Measurements from ENCODE around the gene XPNPEP1.

DNA sequence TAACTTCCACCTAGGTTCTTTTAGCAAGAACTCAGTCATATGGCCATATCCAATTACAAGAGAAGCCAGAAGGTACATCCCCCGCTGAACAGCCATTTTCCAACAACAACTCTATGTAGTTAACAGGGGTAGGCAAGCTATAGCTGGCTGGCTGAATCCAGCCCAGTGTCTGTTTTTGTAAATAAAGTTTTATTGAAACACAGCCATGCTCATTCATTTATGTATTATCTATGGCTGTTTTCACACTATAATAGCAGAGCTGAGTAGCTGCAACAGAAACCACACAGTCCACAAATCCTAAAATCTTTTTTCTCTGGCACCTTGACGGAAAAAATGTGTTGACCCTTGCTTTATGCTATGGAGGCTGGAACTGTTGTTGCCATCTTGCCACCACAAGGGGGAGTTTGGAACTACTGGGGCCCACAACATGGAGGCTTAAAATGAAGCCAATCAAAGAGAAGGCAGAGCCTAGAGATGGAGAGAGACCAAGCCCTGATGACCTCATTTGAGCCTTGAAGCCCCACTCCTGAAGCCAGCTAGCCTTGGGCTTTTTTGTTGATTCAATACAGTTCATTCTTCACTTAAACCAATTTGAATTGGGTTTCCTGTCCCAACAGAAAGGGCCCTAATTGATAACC is 33.3 kb upstream of the XPNPEP1 start:
- TF ChIP-seq CTCF (IDR thresholded peaks at IDR 0.05; ENCODE audit: insufficient read depth, low read length, poor library complexity, severe bottlenecking), result peak; percentile 64
- TF ChIP-seq EZH2phosphoT487 (conservative IDR thresholded peaks at IDR 0.05; ENCODE audit: low read length), result no peak

All from SU-DHL-6 (cell line).